ENCODE data around the gene LRPPRC. TPM values are rescaled to one million over a fixed set of nuclear protein-coding genes. Genes with fewer than 3 reads are reported as not detected.

Gene LRPPRC
- total RNA-seq, 1 experiment from 2014 or later, result 253 TPM

- peaks cover 2% of the 10 kb centered on the region for H3K4me1 Mint-ChIP-seq
- H3K27me3 Mint-ChIP-seq (ENCODE audit: low read depth), result peaks cover 18% of the 10 kb centered on the region
- no peak overlapping the region for H3K4me3 Mint-ChIP-seq
- ChIA-PET CTCF (interaction anchor here (0.8 to 1.0 kb wide), 2 partner anchors 27 to 270 kb away, joined by 3 read pairs; no protein-coding TSS in a partner anchor), POLR2A (no interaction called here)
- ATAC-seq (peak; percentile 17; the same call in 1 of the 2 replicates), DNase-seq (ENCODE audit: low spot score) (no peak)
- no peaks in the 10 kb centered on the region for H3K9me3 Mint-ChIP-seq
- H3K36me3 Mint-ChIP-seq, result no peaks in the 10 kb centered on the region
- no peak overlapping the region for H3K27ac Mint-ChIP-seq
- TF ChIP-seq NFYB (CRISPR knock-in tag; conservative IDR thresholded peaks at IDR 0.05; ENCODE audit: low read depth) (no peak), E2F1 (CRISPR knock-in tag; IDR thresholded peaks at IDR 0.05) (no peak), STAT6 (CRISPR knock-in tag; conservative IDR thresholded peaks at IDR 0.05; ENCODE audit: low read depth) (no peak), ZNF512 (CRISPR knock-in tag; IDR thresholded peaks at IDR 0.05; ENCODE audit: borderline replicate concordance) (no peak), ZNF416 (CRISPR knock-in tag; IDR thresholded peaks at IDR 0.05) (no peak), ATF6 (CRISPR knock-in tag; IDR thresholded peaks at IDR 0.05) (no peak), HMGA2 (CRISPR knock-in tag; IDR thresholded peaks at IDR 0.05) (no peak)
Measured at GRCh38 chr2:43874776-43875451, 120.9 kb downstream of the LRPPRC start.

GRCh38 chr2:43872151-43872550, 123.6 kb downstream of the LRPPRC start:
- Mint-ChIP-seq H3K4me1 (no peaks in the 10 kb centered on the region), H3K9me3 (no peaks in the 10 kb centered on the region), H3K27ac (no peak overlapping the region), H3K36me3 (no peaks in the 10 kb centered on the region), H3K4me3 (no peak overlapping the region), H3K27me3 (ENCODE audit: low read depth) (peaks cover 41% of the 10 kb centered on the region)
- CTCF ChIA-PET, result no interaction called here
- POLR2A ChIA-PET, result no interaction called here
- TF ChIP-seq ZNF121 (CRISPR knock-in tag; IDR thresholded peaks at IDR 0.05) (no peak), ZBTB21 (CRISPR knock-in tag; IDR thresholded peaks at IDR 0.05; ENCODE audit: borderline replicate concordance) (no peak), HMGA2 (CRISPR knock-in tag; IDR thresholded peaks at IDR 0.05) (no peak), MXD4 (CRISPR knock-in tag; IDR thresholded peaks at IDR 0.05; ENCODE audit: borderline replicate concordance) (no peak)
- DNase-seq (ENCODE audit: low spot score) (no peak), ATAC-seq (no peak)

- CTCF ChIA-PET, result no interaction called here
- Mint-ChIP-seq H3K4me1 (no peaks in the 10 kb centered on the region), H3K9me3 (no peaks in the 10 kb centered on the region), H3K4me3 (no peak overlapping the region), H3K27me3 (ENCODE audit: low read depth) (peaks cover 51% of the 10 kb centered on the region), H3K36me3 (no peaks in the 10 kb centered on the region), H3K27ac (no peak overlapping the region)
- ATAC-seq, result no peak
- POLR2A ChIA-PET, result no interaction called here
- TF ChIP-seq JUN (CRISPR knock-in tag; IDR thresholded peaks at IDR 0.05) (no peak), SMAD4 (CRISPR knock-in tag; IDR thresholded peaks at IDR 0.05) (no peak), GTF2I (CRISPR knock-in tag; conservative IDR thresholded peaks at IDR 0.05) (no peak), E2F4 (CRISPR knock-in tag; IDR thresholded peaks at IDR 0.05; ENCODE audit: borderline replicate concordance, low read depth) (no peak), NR3C1 (CRISPR knock-in tag; conservative IDR thresholded peaks at IDR 0.05; ENCODE audit: low read depth) (no peak), ZSCAN18 (CRISPR knock-in tag; IDR thresholded peaks at IDR 0.05) (no peak), ZNF219 (CRISPR knock-in tag; IDR thresholded peaks at IDR 0.05; ENCODE audit: borderline replicate concordance) (no peak), USF2 (CRISPR knock-in tag; IDR thresholded peaks at IDR 0.05) (no peak)
- no peak for DNase-seq (ENCODE audit: low spot score)
Measured at GRCh38 chr2:43855292-43855691, 140.5 kb downstream of the LRPPRC start.
